GM18873 (cell line): ENCODE measurements around the gene DIAPH3.

Source experiments
- ATAC-seq: cut with Tn5 transposase; IDR thresholded peaks from one replicate; pipeline ENCODE4 v1.9.1; 2021; ENCODE audit warnings: mild to moderate bottlenecking, moderate library complexity, moderate number of reproducible peaks; ENCODE audit not compliant: unreplicated experiment, low FRiP score

The DIAPH3 gene

GRCh38 chr13:59658738-59659330 lies 504.9 kb downstream of the DIAPH3 start:
- ATAC-seq = no peak

DNA sequence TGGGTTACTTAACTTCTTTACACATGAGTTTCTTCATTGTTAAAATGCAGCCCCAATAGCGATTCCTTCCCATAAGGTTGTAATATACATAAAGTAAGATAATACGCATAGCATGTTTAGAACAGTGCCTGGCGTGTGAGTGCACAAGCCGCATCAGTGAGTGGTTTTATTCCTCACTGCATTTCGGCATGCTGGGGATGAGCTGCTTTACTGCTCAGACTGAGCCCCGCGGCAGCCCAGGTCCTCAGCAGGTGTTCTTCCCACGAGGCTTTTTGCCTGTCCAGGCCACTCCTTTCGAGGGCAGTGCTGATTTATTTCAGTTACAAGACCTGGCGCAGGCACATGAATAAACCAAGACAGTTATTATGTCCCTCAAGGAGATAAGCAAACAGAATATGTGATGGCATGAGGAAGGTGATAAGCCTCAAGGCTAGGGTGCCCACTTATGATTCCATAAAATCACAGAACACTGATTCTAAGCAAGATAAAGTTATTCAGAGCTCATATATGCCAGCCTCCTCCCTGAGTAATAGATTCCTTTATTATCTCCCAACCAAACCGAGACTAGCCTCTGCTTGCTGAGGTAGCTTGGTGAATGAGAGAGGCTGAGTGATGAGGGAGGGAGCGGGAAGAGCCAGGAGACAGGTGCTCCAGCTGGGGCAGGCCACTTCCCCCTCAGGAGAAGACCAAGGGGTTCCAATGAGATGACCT lies 505.5 kb downstream of the DIAPH3 start:
- ATAC-seq = no peak

DNA sequence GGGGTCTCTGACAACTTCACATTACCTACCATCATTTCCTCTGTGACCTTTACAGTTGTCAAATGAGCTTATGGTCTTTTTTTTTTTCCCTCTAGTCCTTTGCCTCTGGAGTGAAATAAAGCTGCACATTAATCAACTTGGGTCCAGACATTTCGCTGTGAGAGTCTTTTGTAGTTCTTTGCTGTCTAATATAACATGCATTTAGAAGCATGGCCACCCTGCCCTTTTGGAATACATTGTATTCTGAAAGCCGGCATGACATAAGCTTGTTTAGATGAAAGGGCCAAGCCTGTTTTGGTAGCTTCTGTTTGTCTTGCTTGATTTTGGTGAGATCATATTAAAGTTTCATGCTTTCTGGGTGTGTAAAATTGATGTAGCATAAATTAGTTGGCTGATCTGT lies 509.8 kb downstream of the DIAPH3 start:
- ATAC-seq = no peak

DNA sequence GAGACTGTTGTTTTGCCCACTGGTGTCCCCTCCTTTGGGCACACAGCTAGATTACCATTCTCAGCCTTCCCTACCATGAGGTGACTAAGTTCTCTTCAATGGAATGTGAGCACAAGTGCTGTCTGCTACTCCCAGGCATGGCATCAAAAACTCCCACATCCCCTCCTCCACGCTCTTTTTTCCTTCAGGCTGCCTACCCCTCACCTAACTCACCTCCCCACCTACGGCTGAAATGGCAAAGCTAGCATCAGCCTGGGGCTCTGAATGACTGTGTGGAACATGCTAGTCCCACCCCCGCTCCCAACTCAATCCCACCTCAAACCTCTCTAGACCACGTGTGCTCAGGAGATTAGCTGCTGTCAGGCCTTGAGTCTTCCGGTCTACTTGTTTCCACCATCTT lies 512.2 kb downstream of the DIAPH3 start:
- ATAC-seq = no peak

- ATAC-seq = no peak
Measured at GRCh38 chr13:59643906-59644626, 519.7 kb downstream of the DIAPH3 start.

GRCh38 chr13:59643364-59643841 lies 520.3 kb downstream of the DIAPH3 start:
- ATAC-seq = no peak

DNA sequence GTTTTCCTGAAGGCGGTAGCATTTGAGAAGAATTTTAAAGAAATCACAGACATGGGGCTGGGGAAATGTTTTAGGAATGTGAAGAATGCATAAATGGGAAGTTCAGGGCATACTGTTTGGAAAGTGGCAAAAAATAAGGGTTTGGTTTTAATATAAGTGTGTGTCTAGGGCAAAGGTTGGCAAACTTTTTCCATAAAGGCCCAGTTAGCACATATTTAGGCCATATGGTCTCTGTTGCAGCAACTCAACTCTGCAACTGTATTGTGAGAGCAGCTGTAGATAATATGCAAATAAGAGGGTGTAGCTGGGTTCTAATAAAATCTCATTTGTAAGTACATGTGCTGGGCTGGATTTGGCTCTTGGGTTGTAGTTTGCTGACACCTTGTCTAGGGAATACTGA lies 521.9 kb downstream of the DIAPH3 start:
- ATAC-seq = no peak

GRCh38 chr13:59641261-59641660 lies 522.5 kb downstream of the DIAPH3 start:
- no peak for ATAC-seq

- ATAC-seq = no peak
Measured at GRCh38 chr13:59638404-59638803, 525.3 kb downstream of the DIAPH3 start.

DNA sequence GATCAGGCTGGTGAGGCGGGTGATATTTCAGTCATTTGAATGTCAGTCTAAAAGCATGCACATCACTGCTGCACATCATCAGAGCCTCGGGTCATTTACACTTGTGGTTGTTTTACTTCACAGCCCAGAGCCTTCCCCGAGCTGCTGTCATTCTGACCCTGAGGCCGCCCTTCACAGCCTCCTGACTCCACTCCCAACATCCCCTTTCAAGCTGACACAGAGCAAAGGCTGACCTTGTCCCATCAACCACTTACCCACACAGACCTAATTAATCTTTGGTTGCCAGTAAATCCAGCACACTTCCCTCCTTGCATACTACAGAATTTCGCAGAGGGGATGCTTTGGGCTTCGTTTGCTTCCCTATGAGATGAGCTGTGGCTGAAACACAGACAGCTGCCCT lies 528.1 kb downstream of the DIAPH3 start:
- ATAC-seq = no peak

DNA sequence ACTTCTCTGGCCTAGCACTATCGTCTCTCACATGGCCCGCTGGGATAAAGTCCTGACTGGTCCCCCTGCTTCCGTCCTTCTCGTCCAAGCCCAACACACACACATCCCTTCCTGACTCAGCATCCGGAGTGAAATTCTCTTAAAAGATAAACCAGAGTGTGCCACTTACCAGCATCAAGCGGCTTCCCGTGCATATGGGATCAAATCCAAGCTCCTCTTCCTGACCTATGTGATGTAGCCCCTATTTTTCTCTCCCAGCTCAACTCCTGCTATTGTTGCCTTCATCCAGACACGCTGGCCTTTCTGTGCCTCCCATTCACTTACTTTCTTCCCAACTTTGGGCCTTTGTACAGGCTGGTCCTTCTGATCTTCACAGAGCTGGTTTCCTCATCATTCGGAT lies 530.4 kb downstream of the DIAPH3 start:
- ATAC-seq = no peak

DNA sequence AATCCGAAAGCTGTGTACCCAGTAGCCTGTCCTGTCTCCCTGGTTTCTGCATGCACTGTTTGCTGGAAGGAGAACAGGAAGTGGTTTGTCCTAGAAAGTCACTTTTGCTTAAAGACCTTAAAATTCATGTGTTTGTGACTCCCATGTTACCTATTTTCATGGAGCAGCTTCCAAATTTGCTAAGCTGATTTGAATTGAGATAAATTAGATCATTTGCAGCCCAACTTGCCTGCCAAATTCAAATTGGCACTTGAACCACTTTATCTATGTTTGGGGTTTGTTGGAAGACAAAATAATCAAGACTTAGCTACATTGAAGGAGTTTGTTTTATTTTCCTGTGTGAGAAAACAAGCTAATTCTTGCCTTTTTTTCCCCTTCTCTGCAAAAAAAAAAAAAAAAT lies 532.5 kb downstream of the DIAPH3 start:
- no peak for ATAC-seq

DNA sequence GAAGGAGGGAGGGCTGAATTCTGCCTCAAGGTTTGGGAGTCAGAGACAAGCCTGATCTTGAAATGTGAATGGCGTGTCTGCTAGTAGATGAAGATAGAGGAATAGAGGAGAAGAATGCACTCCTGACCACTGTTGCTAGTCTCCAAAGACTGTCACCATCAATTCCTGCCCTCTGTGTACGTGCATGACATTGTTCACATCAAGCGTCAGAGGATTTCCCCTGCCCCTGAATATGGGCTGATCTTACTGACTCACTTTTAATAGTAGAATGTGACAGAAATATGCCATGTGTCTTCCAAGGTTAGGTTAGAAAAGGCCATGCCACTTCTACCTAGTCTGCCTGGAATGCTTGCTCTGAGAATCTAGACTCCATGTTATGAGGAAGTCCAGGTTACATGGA lies 538.6 kb downstream of the DIAPH3 start:
- no peak for ATAC-seq

DNA sequence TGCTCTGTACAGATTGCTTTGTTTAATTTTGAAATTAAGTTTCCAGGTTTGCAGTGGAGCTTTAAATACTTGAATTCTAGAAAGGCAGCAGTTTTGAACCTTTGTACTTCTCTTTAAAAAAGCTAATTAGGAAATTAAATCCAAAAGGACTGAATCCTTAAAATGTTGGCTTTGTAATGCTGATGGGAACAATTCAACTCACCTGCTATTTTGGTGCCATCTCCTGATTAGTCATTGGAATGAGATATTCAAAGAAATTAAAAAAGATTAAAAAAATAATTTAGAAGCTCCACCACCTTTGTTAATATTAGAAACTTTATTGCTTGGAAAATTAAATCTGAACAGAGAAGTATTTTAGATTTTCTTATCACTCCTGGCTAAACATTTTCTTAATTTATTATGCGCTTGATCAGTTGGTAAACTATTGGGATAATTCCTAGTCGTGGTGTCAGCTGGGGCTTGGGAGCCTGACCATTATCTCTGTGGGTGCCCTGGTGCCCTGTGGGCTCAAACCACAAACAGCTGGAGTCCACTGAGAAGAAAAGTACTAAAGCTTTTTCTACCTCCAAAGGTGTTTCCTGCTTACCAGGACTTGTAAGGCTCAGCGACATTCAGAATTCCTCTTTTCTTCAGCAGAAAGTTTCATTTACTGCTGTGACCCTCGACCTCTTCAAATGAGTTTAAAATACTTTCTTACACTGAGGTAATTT lies 540.4 kb downstream of the DIAPH3 start:
- ATAC-seq = no peak

GRCh38 chr13:59621773-59622172 lies 542.0 kb downstream of the DIAPH3 start:
- ATAC-seq = no peak
